HG02763 (cell line): ENCODE results near the gene CFAP43.
A peak's percentile ranks its signal among the peaks of the same experiment; 100 is the strongest.

Experiments used
- ATAC-seq: cut with Tn5 transposase; IDR thresholded peaks from one replicate; pipeline ENCODE4 v1.9.1; 2021; ENCODE audit warnings: mild to moderate bottlenecking, moderate library complexity; ENCODE audit not compliant: unreplicated experiment

CFAP43 gene

DNA sequence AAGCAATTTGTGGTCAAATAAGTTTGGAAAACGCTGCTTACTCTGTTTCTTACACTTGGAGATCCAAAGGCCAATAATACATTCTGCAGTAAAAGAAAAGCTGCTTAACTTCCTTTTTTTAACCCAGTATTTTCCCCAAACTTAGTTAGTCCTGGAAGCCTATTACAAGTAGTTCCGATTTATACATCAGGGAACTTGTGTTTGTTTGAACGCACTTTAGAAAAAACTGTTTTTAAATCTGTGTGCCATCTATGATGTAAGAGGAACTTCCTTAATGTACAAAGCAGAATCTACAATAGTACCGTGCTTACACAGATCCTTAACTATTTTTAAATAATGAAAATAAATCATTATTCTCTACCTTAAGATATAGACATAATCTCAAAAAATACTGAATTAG, 87.2 kb downstream of the CFAP43 start:
- no peak for ATAC-seq

DNA sequence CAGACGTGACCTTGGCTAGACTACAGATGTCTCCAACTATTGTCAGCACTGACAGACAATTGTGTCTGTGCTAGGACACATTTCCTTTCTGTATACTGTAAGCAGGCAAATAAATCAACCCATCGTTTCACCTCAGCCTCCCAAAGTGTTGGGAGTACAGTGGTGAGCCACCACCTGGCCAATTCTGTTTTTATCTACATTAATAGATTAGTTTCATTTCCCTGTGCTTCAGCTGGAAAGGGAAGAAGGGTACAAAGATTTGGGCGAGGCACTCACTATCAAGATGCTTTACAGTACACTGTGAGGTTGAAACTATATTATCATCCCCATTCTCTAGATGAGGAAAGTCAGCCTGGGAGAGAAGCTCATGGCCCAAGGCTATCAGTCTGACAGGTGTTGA, 88.3 kb downstream of the CFAP43 start:
- no peak for ATAC-seq

DNA sequence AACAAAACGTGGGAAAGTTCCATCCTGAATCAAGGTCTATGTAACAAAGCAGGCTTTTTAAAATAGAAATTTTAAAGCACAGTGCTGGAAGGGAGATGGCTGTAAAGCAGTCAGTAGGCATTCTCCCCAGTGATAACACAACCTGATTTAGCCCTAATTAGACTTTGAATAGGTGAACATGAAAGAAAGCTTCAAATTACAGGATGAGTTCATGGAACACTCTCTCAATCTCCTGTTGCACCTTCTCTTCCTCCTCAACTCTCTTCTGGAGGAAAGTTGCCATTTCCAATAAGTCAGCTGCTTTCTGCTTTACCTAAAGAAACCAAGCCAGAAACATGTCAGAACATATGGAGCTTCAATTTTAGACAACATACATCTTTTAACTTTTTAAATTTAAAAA, 90.1 kb downstream of the CFAP43 start:
- no peak for ATAC-seq

DNA sequence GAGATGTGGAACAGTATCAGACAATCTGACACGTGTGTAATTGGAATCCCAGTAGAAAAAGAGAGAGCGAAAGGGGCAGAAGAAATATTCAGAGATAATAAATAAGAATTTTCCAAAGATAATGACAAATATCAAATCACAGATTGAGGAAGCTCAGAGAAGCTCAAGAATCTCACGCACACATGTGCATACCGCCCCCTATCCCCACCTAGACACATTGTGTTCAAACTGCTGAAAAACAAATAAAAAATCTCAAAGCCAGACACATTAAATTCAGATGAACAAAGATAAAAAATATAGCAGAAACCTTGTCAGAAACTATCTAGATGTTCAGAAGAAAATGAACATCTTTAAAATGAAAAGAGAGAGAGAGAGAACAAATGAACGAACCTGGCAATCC, 92.9 kb downstream of the CFAP43 start:
- no peak for ATAC-seq

DNA sequence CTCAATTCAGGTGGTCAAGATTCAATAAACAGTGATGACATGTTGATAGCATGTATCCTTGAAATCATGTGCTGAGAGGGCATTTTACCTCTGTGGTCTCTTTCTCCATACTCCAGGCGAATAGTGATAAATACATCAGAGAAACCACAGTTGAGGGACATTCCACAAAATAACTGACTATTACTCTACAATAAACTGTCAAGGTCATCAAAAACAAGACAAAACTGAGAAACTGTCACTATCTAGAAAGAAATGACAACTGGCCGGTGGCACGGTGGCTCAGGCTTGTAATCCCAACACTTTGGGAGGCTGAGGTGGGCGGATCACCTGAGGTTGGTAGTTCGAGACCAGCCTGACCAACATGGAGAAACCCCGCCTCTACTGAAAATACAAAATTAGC, 94.0 kb downstream of the CFAP43 start:
- ATAC-seq: no peak

DNA sequence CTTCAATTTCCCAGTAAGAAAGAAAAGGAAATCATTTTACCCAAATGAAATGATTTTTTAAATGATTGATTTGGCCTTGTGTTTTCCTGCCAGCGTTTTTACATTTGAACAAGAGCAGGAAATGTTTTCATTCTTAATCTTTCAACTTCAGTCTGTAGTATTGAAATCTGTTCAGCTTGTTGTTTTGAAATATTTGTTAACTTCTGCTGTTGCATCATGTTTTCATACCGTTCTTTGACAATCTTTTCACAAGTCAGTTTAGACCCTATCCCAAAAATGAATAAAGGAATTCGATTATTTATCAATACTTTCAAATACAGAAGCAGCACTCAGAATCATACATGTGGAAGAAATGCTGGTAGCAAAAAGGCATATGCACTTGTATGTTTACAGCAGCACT, 102.1 kb downstream of the CFAP43 start:
- ATAC-seq: no peak

DNA sequence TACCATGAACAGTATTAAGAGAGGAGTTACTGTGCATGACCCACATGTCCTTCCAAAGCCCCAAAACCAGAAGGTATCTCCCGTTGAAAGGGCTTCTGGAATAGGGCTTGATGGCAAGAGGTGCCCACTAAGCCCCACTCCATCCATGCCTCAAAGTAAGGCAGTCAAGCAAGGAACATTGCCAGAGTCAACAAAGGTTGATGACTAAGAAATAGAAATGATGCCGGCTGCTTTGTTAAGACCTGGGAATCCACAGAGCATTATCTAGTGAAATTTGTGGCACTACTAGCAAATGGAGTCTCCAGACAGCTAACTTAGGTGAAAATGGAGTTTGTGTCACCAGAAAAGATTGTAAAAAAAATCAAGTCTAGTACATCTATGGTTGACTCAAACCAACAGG, 104.0 kb downstream of the CFAP43 start:
- ATAC-seq: no peak

DNA sequence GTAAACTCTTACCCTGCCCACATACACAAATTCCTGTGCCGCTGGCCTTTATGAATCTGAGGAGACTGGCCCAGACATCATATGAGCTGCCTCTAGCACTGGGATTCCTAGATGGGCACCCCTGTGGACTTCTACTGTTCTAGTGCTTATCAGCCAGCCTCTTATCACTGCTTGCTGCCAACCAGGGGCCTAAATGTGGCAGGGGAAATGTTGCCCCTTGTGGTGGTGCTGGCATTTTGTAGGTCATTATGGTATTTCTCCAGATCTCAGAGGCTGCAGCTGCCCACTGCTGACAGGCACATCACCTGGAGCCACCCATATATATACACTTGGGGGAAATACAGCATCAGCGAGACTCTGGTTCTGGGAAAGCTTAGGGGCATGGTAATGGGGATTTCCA, 104.8 kb downstream of the CFAP43 start:
- ATAC-seq: no peak

DNA sequence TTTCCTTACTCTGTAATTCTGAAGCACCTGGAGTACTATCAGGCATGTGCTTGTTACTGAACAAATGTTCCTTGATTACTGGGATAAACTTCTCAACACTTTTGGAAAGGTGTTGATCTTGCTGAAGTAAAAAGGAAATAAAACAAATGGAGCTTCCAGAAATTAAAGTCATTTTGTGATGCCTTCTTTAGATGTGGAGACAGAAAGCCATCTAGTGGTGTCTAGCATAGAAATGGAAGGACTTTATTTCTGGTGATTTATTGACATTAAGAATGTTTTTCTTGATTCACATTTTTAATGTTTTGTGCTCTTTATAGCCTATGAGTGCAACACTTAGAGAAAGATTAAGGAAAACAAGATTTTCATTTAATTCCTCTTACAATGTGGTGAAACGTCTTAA, 108.8 kb downstream of the CFAP43 start:
- ATAC-seq: no peak

DNA sequence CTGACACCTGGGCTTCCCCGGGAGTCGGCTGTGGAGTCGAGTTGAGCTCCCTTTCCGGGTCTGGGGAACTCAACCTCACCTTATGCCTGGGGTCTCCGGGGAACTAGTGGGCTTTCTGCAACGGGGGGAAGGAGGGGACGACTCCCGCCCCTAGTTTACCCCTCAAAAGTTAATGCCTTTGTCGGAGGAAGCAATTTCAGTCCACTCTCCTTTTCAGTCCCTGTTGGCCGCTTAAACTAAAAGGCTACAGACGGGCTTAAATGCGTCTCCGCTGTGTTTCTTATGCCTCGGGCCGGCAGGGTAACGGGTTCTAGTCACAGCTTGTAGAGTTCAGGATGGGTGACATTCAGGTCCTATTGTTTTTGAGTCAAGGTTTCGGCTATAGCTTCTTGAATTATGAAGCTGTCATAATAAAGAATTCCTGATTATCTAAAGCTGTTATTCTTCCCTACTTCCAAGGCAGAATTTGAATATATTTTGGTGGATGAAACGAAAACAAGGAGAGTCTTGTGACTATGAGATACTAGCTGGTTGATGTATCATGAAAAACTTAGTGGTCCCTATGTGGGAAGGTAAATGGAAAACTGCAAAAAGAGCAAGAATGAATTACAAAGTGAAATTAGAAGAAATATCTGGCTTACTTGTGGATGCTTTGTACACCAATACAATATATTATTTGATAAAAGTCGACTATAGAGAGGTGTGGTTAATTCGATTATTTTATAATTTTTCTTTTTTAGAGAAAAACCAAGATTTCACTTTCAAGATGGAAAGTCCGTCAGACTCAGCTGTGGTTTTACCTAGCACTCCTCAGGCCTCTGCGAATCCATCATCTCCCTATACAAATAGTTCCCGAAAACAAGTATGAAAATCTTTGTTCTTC, 109.7 kb downstream of the CFAP43 start:
- no peak for ATAC-seq

DNA sequence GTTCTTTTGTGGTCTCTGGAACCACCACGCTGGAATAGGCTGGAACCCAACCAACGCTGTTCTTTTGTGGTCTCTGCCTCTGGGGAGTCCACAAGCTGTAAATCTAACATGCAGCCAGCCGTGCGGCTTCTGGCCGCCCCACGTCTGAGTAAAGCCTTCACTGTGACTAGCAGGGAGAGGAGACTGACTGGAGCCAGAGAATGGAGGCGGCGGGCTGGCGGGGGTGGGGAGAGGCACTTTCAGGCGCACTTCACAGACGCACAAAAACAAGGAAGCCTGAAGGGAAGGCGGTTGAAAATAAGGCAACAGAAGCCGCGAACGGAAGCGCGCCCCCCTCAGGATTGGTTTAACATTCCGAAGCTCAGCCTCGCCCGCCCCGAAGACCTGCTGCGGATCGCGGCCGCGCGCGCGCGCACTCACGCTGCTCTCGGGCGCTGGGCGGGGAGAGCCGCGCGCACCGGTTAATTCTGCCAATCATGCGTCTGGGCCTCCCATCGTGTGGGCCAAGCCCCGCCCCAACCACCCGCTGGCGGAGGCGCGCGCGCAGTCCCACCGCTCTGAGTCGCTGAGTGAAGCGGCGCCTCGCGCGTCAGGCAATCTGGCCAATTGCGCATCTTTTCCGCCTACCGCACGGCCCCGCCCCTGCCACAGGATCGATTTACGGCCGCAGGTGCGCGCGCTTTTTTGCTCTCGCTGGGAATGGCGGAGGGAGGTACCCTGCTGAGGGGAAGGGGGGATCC, 110.5 kb downstream of the CFAP43 start, which contains the start of gene SFR1:
Gene SFR1 (plus strand): TSS at position 687 of the 740 bp plus-strand sequence. CDS start 13 bp downstream, at position 700.
- peak; percentile 94 for ATAC-seq

DNA sequence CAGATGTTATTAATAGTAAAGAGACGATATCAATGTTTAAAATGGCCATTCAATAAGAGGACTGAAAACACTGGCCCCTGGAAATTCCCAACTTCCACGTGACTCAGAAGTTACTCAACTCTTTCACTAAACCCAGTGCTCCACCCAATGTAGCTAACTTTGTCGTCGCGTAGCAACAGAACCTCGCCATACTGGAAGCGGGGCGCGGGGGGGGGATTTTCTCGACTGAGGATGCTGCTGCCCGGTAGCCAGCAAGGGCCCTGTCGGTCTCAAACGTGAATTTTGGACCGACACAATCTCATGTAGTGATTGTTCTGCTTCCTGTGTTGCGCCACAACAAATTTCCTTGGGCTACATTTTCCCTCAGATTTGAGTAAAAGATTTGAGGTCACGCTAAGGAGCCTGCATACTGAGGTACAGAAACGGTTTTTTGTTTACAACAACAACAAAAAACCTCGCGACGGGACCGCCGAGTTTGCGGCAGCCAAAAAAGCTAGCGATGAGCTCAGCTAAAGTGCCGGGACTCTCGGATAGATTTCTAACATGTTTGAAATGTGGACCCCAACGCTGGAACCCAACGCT, 111.2 kb downstream of the CFAP43 start:
- no peak for ATAC-seq

DNA sequence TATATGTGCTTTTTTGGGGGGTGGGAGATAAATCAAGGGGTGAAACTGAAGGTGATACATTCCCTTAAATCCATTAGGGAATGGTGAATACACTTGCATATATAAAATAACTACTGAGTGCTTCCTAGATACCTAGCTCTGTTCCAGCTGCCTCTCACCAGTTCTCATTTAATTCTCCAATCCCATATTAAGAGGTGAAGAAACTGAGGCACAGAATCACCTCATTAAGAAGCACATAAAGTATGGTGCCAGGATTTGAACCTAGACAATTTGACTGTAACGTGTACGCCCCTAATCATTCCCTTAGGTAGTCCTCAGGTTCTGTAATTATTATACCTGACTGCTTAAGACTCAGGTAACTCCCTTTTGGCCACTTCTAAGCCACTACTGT, 111.7 kb downstream of the CFAP43 start:
- no peak for ATAC-seq

DNA sequence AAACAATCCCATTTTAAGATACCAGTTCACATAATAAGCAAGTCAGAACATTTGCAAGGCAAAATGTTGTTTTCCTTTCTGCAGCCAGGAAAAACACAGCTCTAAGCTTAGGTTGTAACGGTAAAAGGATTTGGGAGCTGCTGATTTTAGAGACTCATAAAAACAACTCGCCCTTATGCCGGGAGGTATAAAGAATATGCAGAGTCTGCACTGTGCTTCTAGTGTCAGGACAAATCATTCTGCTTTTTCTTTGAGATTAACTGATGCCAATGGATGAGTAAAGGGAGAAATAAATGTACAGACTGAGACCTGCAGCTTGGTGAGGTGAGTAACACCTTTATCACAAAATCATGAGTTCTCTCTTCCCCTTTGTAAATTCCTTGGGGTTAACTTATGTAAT, 112.2 kb downstream of the CFAP43 start:
- ATAC-seq: no peak

DNA sequence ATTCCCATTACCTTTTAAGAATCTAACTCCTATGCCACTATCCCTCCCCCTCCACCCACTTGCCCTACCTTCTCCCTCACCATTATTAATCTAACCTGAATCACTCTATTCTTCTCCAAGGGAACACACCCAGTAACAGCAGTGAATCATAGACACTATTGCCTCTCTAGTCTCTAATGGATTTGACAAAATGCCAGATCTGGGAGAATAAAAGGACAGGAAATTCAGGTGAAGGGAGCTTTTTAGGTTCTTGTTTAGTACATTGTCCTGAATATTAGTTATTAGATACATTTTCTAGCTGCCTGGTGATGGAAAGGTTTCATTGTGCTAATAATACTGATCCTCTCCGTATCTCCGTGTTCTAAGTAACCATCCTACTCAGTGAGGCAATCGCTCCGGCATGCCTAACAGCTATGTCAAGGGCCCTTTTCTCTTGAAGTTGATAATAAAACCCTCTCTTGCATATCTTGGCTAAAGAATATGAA, 114.3 kb downstream of the CFAP43 start:
- ATAC-seq: no peak

DNA sequence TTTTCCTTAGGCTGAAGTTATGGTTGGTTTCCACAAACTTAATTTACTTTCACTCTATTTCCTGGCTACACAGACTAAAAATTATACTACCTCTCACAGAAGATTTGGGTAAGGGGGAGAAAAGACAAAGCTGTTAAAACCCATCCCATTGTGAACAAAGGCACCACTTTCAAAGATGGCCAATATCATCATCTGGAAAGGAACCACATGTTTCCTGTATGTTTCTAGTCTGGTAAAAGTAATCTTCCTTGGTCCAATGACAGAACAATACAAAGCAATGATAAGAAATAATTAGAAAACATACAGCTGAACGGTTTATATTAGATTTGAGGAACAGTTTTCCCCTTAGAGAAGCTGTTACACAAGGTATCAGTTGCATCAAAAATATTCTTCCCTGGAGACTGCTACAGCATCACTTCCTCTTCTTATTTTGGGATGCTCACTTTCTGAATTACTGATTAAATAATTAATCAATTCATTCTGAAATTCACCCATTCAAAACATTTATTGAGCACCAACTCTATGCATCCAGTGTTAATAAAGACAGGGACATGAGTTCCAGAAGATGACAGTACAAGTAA, 118.7 kb downstream of the CFAP43 start:
- ATAC-seq: no peak

DNA sequence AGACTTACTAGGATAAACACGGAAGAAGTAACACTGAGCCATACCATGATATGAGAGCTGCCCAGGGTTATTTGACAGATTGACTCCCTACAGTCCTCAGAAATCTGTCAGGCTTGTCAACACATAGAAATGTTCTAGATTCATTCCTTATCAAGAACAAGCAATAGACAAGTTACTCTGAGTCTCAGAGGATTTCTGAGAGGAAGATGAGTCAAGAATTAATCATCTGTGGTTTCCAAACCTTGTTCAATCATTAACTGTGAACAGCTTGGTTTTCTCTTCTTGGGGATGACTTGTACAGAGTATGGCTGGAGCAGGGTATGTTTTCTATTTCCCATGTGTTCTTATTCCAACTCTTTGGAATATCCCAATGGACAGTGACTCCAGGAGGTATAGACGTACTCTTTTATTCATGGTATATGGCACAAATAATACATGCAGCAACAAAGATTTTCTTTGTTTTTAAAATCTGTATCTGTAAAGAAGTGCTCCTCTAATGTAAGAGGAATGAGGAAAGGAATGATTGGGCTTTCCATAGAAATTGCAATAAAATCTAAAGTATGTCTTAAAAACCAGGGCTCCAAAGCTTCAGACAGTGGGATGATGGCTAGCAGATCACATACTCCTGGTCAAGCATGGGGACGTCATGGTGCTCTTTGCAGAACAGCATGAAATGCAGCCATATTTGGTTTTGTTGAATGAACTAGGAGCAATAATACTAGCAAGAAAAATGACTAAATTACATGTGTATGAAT, 122.1 kb downstream of the CFAP43 start:
- peak; percentile 89 for ATAC-seq

DNA sequence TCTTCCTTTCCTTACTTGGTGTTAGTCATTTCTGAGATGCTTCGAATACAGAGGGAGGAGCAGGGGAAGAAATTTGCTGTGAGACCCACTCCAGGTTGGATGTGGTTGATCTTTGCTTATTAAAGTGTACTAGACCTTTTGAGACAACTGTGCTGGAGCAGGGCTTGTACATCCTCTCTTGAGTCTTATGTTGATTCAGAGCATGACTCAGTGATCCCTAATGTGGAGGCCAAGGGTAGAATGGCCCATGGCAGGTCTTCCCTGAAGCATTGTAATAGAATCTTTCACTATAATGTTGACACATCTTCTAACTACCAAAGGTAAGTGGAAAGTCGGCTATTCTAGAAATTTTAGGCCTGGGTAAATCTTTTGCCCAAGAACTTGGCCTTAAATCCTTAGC, 127.2 kb downstream of the CFAP43 start:
- no peak for ATAC-seq

DNA sequence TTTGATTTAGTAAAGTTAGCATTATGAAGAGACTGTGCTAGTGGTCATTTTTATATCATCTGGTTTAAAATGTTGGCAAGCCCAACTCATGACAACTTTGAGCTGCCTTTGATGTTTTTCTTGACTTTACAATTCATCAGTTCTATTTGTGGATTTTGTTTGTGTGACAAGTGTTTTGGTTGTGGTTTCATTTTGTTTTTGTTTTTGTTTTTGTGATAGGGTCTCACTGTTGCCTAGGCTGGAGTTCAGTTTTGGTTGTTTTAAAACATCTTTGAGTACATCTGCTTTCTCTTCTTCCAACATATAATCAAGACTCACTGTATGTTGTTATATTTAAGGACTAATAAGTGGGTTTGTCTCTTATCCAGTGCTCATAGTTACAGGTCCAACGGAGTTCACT, 127.7 kb downstream of the CFAP43 start:
- no peak for ATAC-seq

DNA sequence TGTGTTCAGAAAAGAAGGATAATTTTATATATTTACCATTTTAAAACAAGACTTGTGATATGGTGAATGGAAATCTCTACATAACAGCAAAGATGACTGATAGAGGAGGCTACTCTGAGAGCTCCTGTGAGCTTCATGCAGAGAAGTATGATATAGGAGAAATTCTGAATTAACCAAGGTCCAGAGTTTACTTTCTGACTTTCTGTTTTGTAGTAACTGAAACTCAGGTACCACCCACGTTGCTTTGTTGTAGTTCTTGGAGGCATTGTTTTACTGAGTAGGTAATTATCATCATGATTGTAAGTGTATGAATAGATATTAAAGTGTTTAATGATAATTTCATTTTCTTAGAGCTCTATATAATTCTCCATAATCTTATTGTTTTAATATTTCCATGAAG, 128.2 kb downstream of the CFAP43 start:
- no peak for ATAC-seq

DNA sequence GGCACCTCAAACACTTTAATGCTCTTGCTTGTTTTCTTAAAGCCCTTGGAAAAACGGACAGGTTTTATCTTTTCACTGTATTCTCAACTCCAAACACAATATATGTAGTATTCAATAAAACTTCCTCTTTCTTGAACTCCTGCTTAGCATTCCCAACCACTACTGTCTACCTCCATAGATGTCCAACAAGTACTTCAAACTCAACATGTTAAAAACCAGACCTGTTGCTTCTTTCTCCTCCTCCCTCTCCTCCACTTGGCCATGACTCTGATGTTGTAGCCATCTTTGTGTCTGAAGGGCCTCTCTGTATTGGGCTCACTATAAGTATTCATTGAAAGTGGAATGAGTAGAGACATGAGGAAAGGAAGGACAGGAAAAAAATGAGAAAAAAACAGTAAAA, 130.3 kb downstream of the CFAP43 start:
- ATAC-seq: no peak
